ENCODE data around the gene ABCA4.
"Not testable (repeated sequence)": the region's sequence is repeated elsewhere in the genome, so short reads cannot be mapped to it uniquely, and the experiment has no call there.

Gene ABCA4

DNA sequence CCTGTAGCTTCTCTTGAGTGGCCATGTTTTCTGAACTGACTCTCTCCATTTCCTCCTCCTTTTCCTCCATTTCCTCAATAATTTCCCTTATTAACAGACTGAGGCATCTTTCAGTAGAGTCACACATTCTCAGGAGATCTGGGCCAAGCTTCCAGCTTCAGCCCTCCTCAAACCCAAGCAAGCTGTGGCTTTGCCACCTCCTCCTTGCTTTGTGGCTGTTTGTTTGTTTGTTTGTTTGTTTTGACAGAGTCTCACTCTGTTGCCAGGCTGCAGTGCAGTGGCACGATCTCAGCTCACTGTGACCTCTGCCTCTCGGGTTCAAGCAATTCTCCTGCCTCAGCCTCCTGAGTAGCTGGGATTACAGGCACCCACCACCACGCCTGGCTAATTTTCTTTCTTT lies 130.5 kb downstream of the ABCA4 start:
- H3K4me1 Mint-ChIP-seq (ENCODE audit: low read depth) = peaks cover 38% of the 10 kb centered on the region
- H3K4me3 Mint-ChIP-seq; H3K27me3 Mint-ChIP-seq; H3K27ac Mint-ChIP-seq; H3K36me3 Mint-ChIP-seq (ENCODE audit: low read depth); intact Hi-C loops (cut with micrococcal nuclease); H3K9me3 Mint-ChIP-seq: not testable (repeated sequence)

DNA sequence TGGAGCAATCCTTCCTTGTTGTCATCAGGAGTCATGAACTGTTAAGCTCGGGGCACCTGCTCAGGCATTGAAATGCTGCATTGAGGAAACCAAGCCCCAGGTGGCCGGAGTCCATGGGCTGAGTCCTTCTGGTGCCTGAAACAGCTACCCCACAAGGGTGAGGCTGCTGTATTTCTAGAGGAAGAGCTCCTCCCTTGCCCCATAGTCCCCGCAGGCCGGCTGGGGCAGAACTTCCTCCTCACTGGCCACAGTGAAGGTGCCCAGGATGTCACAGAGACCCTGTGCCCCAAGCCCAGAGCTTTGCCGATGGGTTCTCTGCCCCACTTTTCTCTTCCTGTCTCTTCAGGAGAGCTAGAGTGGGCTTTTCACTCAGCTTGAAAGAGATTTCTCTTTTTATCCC lies 130.9 kb downstream of the ABCA4 start:
- intact Hi-C loops (cut with micrococcal nuclease) = no loop called here
- Mint-ChIP-seq H3K4me1 (ENCODE audit: low read depth) (peaks cover 38% of the 10 kb centered on the region), H3K27me3 (no peaks in the 10 kb centered on the region), H3K36me3 (ENCODE audit: low read depth) (no peaks in the 10 kb centered on the region), H3K27ac (no peak overlapping the region), H3K9me3 (no peaks in the 10 kb centered on the region), H3K4me3 (no peak overlapping the region)

DNA sequence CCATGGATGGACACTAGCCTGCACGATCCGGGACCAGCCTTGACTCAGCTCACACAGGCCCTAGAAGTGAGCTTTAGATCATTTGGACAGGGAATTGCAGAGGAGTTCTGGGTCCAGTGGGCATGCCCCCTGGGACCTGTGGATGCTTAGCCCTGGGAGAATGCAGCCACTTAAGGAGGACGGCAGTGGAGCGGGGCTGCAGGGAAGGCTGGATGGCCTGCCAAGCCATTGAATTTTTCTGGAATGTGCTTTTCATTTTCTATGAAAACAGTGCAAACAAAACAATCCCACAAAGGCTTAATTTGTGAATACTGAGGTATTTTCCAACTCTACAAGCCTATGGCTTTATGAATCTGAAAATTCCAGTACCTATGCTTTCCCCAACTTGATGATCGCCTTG lies 131.3 kb downstream of the ABCA4 start:
- peaks cover 38% of the 10 kb centered on the region for H3K4me1 Mint-ChIP-seq (ENCODE audit: low read depth)
- no peak overlapping the region for H3K27ac Mint-ChIP-seq
- intact Hi-C loops (cut with micrococcal nuclease) = no loop called here
- H3K36me3 Mint-ChIP-seq (ENCODE audit: low read depth) = no peaks in the 10 kb centered on the region
- no peak overlapping the region for H3K4me3 Mint-ChIP-seq
- no peaks in the 10 kb centered on the region for H3K9me3 Mint-ChIP-seq
- H3K27me3 Mint-ChIP-seq = no peaks in the 10 kb centered on the region

DNA sequence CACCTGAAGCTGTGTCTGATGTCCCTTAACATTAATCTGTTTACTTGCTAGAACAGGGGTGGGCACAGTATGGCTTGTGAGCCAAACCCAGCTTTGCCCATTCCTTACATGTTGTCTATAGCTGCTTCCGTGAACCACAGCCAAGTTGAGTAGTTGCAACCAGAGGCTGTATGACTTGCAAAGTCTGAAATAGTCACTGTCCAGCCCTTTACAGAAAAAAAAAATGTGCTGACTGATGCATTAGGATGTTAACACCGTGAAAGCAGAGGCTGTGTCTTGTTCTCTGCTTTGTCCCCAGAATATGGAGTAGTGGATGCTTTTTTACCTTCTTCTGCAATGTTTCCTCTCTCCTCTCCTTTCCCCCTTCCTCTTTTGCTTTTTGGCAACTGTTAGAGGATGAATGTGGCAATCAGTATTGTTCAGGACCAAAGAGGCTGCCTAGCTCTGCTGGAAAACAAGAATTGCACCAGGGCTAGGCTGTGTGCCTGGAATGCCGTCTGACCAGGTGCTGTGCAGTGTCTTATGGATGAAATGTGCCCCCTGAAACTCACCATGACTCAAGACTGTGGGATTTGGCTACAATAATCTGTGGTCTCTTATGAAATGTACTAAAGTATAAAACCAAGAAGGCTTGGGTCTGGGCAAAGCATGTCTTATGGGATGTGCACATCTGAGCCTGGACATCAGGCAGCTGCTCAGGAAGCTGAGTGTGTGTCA lies 132.2 kb downstream of the ABCA4 start:
- no peak overlapping the region for H3K4me3 Mint-ChIP-seq
- no peaks in the 10 kb centered on the region for H3K36me3 Mint-ChIP-seq (ENCODE audit: low read depth)
- no peak overlapping the region for H3K27ac Mint-ChIP-seq
- intact Hi-C loops (cut with micrococcal nuclease) = no loop called here
- peaks cover 38% of the 10 kb centered on the region for H3K4me1 Mint-ChIP-seq (ENCODE audit: low read depth)
- no peaks in the 10 kb centered on the region for H3K27me3 Mint-ChIP-seq
- no peaks in the 10 kb centered on the region for H3K9me3 Mint-ChIP-seq

DNA sequence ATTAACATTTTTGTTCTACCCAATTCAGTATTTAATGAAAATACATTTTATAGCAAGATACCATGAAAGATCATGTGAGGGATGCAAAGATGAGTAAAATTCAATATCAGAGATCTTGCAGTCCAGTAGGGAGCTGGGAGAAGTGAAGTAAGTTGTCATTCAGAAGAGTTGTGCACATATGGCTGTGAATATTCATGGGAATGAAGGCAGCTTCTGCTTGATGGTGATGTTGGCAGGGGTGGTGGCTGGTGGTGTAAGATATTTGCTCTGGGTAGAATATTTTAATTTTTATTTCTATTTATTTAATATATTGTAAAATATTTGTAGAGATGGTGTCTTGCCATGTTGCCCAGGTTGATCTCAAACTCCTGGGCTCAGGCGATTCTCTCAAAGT lies 139.7 kb downstream of the ABCA4 start:
- H3K27me3 Mint-ChIP-seq = no peaks in the 10 kb centered on the region
- H3K36me3 Mint-ChIP-seq (ENCODE audit: low read depth) = no peaks in the 10 kb centered on the region
- intact Hi-C loops (cut with micrococcal nuclease) = no loop called here
- H3K4me1 Mint-ChIP-seq (ENCODE audit: low read depth) = no peaks in the 10 kb centered on the region
- no peaks in the 10 kb centered on the region for H3K9me3 Mint-ChIP-seq
- H3K27ac Mint-ChIP-seq = no peak overlapping the region
- H3K4me3 Mint-ChIP-seq = no peak overlapping the region

DNA sequence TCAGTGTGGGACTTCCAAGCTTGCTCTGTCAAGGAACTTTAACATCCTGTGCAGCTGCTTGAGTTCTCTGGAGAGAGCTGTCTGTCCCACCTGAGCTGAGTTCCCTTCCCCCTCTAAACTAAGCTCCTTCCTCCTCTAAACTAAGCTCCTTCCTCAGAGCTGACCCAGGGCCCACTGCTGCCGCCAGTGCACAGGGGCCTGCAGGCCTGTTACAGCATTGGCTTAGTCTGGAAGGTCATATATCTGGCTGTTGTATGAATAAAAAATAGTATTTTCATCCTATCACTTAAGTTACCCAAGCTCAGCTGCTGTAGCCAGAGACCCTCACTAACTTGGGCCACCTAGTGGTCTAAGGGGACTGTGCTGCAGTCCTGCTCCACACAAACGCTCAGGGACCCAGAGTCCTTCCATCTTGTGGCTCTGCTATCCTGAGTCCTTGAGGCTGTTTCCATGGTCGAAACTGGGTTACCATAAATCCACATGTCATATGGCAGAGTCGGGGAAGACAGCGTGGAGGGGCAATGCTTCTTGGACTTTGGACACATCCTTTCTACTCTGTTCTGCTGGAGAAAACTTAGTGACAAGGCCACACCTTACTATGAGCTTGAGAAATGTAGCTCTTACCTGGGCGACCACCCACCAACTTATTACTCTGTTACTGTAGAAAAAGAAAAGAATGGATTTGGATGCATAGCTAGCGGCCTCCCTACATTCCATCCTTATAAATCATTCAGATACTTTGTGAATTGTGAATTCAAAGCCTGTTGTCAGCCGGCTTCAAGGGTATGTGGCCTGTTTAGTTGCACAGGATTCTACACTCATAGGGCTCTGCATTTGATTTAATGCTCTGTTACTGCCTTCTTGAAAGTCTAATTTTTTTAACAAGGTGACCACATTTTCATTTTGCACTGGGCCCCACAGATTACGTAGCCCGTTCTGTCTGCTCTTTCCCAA lies 140.4 kb downstream of the ABCA4 start:
- no peak overlapping the region for H3K4me3 Mint-ChIP-seq
- no peak overlapping the region for H3K27ac Mint-ChIP-seq
- no peaks in the 10 kb centered on the region for H3K36me3 Mint-ChIP-seq (ENCODE audit: low read depth)
- no peaks in the 10 kb centered on the region for H3K4me1 Mint-ChIP-seq (ENCODE audit: low read depth)
- no peaks in the 10 kb centered on the region for H3K9me3 Mint-ChIP-seq
- intact Hi-C loops (cut with micrococcal nuclease) = no loop called here
- H3K27me3 Mint-ChIP-seq = no peaks in the 10 kb centered on the region

DNA sequence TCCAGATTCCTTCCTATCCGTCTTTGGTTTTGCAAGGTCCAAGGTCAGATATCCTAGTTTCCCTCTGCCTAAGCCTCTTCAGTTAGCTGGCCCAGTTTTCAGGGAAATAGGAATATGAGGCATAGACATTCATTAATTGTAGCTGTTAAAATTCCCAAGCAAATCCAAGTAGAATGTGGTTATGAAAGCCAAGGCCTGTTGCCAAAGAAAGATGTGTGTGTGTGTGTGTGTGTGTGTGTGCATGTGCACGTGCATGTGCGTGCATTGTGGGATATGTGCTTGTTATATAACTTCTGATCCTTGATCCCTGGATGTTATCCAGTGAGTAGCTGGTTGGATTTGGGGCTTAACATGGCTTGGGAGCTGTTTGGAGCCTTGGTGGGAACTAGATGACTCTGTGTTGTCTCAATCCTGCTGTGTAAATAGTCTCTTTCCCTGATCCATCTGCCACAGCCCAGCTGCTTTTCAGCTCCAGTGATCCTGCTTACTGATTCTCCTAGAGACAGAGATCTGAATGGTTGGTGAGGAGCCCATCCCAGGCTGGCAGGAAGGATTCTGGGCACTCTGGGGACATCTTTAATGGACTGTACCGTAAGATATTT lies 141.1 kb downstream of the ABCA4 start:
- intact Hi-C loops (cut with micrococcal nuclease) = no loop called here
- Mint-ChIP-seq H3K4me3 (no peak overlapping the region), H3K9me3 (no peaks in the 10 kb centered on the region), H3K27me3 (no peaks in the 10 kb centered on the region), H3K27ac (no peak overlapping the region), H3K4me1 (ENCODE audit: low read depth) (no peaks in the 10 kb centered on the region), H3K36me3 (ENCODE audit: low read depth) (no peaks in the 10 kb centered on the region)

DNA sequence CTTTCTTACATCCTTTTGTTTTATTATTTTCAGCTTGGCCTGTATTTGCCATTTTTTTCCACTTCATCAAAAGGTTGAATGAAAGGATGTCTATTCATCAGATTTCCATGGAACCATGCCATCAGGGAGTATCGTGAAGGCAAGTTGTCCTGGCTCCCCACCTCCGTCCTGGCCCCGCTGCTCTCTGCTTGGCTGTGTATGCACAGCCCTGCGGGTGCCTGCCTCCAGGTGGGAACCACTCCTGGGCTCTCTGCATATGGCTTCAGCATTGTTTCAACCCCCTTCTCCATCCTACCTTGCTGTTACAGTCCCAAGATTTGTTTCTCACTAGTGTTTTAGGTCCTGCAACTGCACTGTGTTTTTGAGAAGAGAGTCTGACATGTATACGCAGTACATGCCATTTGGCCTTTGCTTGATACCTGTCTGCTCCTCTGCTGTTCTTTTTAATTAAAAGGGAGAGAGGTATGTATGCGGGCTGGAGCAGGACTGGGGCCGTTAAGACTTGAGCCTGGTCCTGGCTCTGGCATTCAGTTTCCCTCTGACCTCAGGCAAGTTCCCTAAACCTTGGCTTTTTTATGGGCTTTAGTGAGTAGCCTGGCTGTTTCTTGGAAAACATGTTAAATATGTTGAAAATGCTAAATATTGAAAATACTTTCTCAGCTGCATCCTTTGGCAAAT lies 141.8 kb downstream of the ABCA4 start:
- Mint-ChIP-seq H3K4me1 (ENCODE audit: low read depth) (no peaks in the 10 kb centered on the region), H3K27ac (no peak overlapping the region), H3K9me3 (no peaks in the 10 kb centered on the region), H3K27me3 (no peaks in the 10 kb centered on the region), H3K36me3 (ENCODE audit: low read depth) (no peaks in the 10 kb centered on the region), H3K4me3 (no peak overlapping the region)
- intact Hi-C loops (cut with micrococcal nuclease) = no loop called here

DNA sequence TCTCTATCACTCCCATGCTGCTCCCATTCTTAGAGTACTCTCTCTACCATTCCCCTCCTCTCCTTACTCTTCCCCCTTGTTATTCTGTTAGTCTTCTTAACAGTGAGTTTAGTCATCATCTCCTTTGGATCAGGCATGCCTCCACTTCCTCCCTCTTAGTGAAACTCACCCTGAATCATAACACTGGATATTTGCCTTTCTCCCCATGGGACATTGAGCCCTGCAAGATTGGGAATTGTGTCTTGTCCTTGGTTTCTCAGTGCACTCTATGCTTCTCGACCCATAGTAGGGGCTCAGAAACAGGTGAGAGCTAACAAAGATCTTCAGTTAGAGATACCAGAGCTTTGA lies 143.4 kb downstream of the ABCA4 start:
- Mint-ChIP-seq H3K27me3 (no peaks in the 10 kb centered on the region), H3K27ac (no peak overlapping the region), H3K4me1 (ENCODE audit: low read depth) (no peaks in the 10 kb centered on the region), H3K9me3 (no peaks in the 10 kb centered on the region), H3K36me3 (ENCODE audit: low read depth) (no peaks in the 10 kb centered on the region), H3K4me3 (no peak overlapping the region)
- intact Hi-C loops (cut with micrococcal nuclease) = no loop called here

DNA sequence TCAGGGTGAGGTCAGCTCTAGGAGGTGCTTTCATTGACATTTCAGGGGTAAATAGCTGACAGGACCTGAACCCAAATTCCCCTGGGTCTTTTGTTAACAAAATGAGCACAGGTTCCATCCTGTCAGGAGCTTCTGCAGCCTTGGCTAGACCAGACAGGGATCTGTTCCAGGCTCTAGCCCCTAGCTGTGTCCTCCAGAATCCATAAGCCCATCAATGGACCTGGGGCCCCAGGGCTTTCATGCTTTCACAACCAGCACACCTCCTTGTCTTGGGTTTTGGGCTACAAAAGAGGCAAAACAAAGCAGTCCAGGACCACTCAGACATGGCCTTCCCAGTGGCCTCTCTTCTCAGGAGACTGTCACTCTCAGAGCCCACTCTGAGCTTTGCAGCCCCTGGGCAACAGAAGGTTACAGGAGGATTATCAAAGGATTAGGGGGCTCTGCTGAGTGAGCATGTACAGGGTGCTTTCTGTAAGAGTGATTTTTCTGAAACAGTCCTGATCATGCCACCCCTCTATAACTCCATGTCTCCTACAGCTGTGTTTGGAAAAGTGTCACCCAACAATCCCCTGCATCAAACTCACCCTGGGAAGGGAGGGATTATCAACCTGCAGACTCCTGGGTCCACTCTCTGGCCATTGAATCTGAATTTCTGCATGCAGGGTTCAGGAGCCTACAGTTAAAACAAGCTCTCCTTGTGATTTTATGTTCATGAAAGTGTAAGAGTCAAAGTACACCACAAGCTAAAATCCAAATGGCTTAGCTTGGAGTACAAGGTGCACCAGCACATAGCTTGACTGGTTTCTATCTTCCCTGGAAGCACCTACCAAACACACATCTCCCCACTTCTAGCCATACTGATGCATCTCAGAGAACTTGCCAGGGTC lies 144.0 kb downstream of the ABCA4 start:
- no peaks in the 10 kb centered on the region for H3K27me3 Mint-ChIP-seq

DNA sequence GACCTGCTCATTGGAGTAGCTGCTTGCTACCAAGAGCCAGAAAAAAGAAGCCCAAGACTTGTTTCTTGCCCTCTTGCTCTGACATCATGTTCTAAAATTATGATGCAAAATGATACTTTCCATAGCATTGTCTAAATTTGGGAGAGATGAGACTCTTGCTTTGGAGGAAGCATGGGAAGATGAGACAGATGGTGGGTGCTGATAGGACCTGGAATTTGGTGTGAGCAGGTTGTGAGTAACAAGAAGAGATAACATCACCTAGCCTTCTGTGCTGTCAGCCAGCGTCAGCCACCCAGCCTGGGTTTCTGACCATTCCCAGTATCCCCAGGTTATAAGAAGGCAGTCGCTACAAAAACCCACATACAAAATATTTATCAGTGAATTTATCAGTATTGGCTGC lies 144.7 kb downstream of the ABCA4 start:
- H3K27me3 Mint-ChIP-seq = no peaks in the 10 kb centered on the region
- H3K4me3 Mint-ChIP-seq = no peak overlapping the region
- intact Hi-C loops (cut with micrococcal nuclease) = no loop called here
- no peaks in the 10 kb centered on the region for H3K36me3 Mint-ChIP-seq (ENCODE audit: low read depth)
- no peaks in the 10 kb centered on the region for H3K9me3 Mint-ChIP-seq
- H3K4me1 Mint-ChIP-seq (ENCODE audit: low read depth) = no peaks in the 10 kb centered on the region
- H3K27ac Mint-ChIP-seq = no peak overlapping the region

More for the DNA sequence above, 144.0 kb downstream of the ABCA4 start:
- intact Hi-C loops (cut with micrococcal nuclease) = no loop called here
- Mint-ChIP-seq H3K36me3 (ENCODE audit: low read depth) (no peaks in the 10 kb centered on the region), H3K4me1 (ENCODE audit: low read depth) (no peaks in the 10 kb centered on the region), H3K9me3 (no peaks in the 10 kb centered on the region), H3K4me3 (no peak overlapping the region), H3K27ac (no peak overlapping the region)

DNA sequence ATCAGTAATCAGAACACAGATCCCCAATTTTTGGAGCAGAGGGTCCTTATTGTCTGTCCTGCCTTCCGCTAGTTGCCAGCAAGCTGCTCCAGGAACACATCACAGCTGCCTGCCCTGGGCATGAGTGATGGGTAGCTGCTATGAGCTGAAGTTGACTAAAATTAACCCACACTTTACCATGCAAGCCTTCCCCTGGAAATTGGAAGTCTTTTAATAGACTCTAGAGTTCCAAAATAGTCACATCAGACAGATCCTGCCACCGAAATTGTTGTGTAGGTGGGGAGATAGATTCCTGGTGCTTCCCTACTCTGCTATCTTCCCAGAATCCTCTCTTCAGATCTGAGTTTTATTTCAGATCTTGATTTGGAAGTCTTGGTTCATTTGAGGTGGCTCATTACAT lies 148.6 kb downstream of the ABCA4 start:
- H3K4me1 Mint-ChIP-seq (ENCODE audit: low read depth) = no peaks in the 10 kb centered on the region
- H3K36me3 Mint-ChIP-seq (ENCODE audit: low read depth) = no peaks in the 10 kb centered on the region
- no peak overlapping the region for H3K4me3 Mint-ChIP-seq
- no peaks in the 10 kb centered on the region for H3K9me3 Mint-ChIP-seq
- intact Hi-C loops (cut with micrococcal nuclease) = no loop called here
- no peak overlapping the region for H3K27ac Mint-ChIP-seq
- H3K27me3 Mint-ChIP-seq = no peaks in the 10 kb centered on the region

DNA sequence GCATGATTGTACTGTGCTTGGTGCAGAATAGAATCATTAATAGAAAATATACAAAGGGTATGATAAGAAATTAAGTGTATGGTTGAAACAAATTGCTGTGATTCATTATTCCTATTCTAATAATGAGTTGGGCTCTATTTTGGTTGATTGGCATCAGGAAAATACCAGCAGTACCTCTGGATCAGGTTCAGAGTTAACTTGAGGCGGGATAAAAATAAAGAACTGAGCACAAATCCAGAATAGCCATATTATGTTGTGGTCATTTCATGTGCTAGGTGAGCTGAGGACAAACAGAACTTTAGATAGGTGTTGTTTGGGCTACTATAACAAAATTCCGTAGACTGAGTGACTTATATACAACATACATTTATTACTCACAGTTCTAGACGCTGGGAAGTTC lies 151.1 kb downstream of the ABCA4 start:
- H3K36me3 Mint-ChIP-seq (ENCODE audit: low read depth) = no peaks in the 10 kb centered on the region
- H3K4me1 Mint-ChIP-seq (ENCODE audit: low read depth) = no peaks in the 10 kb centered on the region
- no peak overlapping the region for H3K27ac Mint-ChIP-seq
- no peak overlapping the region for H3K4me3 Mint-ChIP-seq
- no peaks in the 10 kb centered on the region for H3K27me3 Mint-ChIP-seq
- no peaks in the 10 kb centered on the region for H3K9me3 Mint-ChIP-seq
- intact Hi-C loops (cut with micrococcal nuclease) = no loop called here

All from dendritic cell treated with granulocyte-macrophage colony-stimulating factor and Interleukin-4, amounts not matched to agents 40 ng/mL and 50 ng/mL, for 4 days (primary cell).